Measurements from ENCODE around the gene STX11.

GRCh38 chr6:144149558-144149893 is 791 bp upstream of the STX11 start:
- TF ChIP-seq EP300 (IDR thresholded peaks at IDR 0.05; ENCODE audit: low read depth) (no peak), CTCF (IDR thresholded peaks at IDR 0.05) (no peak)
